HCT116 (cell line): ENCODE measurements around the gene TNP1. TPM values are rescaled to one million over a fixed set of nuclear protein-coding genes. Genes with fewer than 3 reads are reported as not detected.

Source experiments
- ATAC-seq: fragments of 200-7000 bp; cut with Tn5 transposase; 2 replicates; pipeline ENCODE4 v1.9.1; 2020; ENCODE audit warnings: mild to moderate bottlenecking, moderate library complexity
- BruUV-seq: library from RNA; stranded (reverse); fragments of 400-500 nt; replicated peaks from 2 replicates; lab custom pipeline; 2021; lab: Mats Ljungman, UMichigan
- CTCF ChIA-PET: fragments of 300-600 bp; sonication (Branson Sonifier 250); formaldehyde crosslinking; loops from one replicate; lab custom pipeline; 2021; ENCODE audit warnings: antibody characterized with exemption; lab: Charles Lee
- POLR2A ChIA-PET: fragments of 300-600, 350-600 bp; sonication (Branson Sonifier 250); formaldehyde crosslinking; loops from one replicate; lab custom pipeline; 2021; ENCODE audit warnings: antibody characterized with exemption; lab: Charles Lee
- RAD21 ChIA-PET, 2 experiments: fragments of 300-600 bp; sonication (Branson Sonifier 250); formaldehyde crosslinking; loops; one replicate each; lab custom pipeline; 2023; ENCODE audit warnings: low total read pairs in 2 of 2; ENCODE audit not compliant: uncharacterized antibody in 2 of 2, unreplicated experiment in 2 of 2, low non-redundant PET in 1 of 2; lab: Charles Lee
- DNase-seq: peaks from one replicate; pipeline ENCODE4 v3.0.0-alpha.2; 2010; ENCODE audit warnings: low read depth, low spot score
- H2AFZ ChIP-seq: fragments of 200-600 bp; shearing (Covaris generic), sonication (generic); 2 replicates; pipeline ENCODE4 v1.6.1; 2017; ENCODE audit warnings: low read depth, mixed run types, mixed read lengths, antibody characterized with exemption, low read length; ENCODE audit not compliant: poor library complexity, severe bottlenecking
- H3K27ac ChIP-seq: 2 replicates; pipeline ENCODE4 v1.5.1; 2012; ENCODE audit warnings: low read depth, low read length
- H3K27me3 ChIP-seq: fragments of 200-600 bp; sonication (generic); 2 replicates; pipeline ENCODE4 v1.6.1; 2016; ENCODE audit warnings: mixed run types, low read length, mixed read lengths; ENCODE audit not compliant: insufficient read depth
- H3K36me3 ChIP-seq, 2 experiments: fragments of 200-500 bp in 1 of 2; fragments of 200-600 bp in 1 of 2; sonication (Bioruptor generic) in 1 of 2; sonication (generic) in 1 of 2; 2 replicates each; pipeline versions ENCODE4 v1.5.1 to v1.6.1; 2014 to 2016; ENCODE audit warnings: low read length in 2 of 2, inconsistent platforms in 1 of 2, mixed read lengths in 1 of 2, mixed run types in 1 of 2; ENCODE audit not compliant: insufficient read depth in 2 of 2, control insufficient read depth in 1 of 2
- H3K4me1 ChIP-seq, 2 experiments: fragments of 200-600 bp in 1 of 2; sonication (generic) in 1 of 2; 2 replicates each; pipeline versions ENCODE4 v1.5.1 to v1.6.1; 2012 to 2017; ENCODE audit warnings: low read length in 2 of 2, inconsistent platforms in 1 of 2, mild to moderate bottlenecking in 1 of 2, mixed read lengths in 1 of 2, mixed run types in 1 of 2, moderate library complexity in 1 of 2; ENCODE audit not compliant: insufficient read depth in 2 of 2, control insufficient read depth in 1 of 2
- H3K4me2 ChIP-seq: fragments of 200-600 bp; sonication (generic); 2 replicates; pipeline ENCODE4 v1.6.1; 2017; ENCODE audit warnings: mixed run types, low read length, mixed read lengths
- H3K4me3 ChIP-seq, 2 experiments: fragments of 200-600 bp in 1 of 2; sonication (generic) in 1 of 2; replicated peaks in 1 of 2; 2 replicates each; pipeline ENCODE4 v1.5.1; 2011 to 2016; ENCODE audit warnings: low read length in 2 of 2, control low read depth in 1 of 2, low read depth in 1 of 2, mild to moderate bottlenecking in 1 of 2, mixed read lengths in 1 of 2, mixed run types in 1 of 2
- H3K79me2 ChIP-seq: fragments of 200-600 bp; sonication (generic); 2 replicates; pipeline ENCODE4 v1.6.1; 2017; ENCODE audit warnings: mild to moderate bottlenecking, mixed run types, low read length, moderate library complexity, mixed read lengths; ENCODE audit not compliant: insufficient read depth
- H3K9ac ChIP-seq: fragments of 200-600 bp; sonication (generic); 2 replicates; pipeline ENCODE4 v1.6.1; 2016; ENCODE audit warnings: low read length, mixed read lengths
- H3K9me2 ChIP-seq: fragments of 200-600 bp; sonication (generic), shearing (Covaris generic); 2 replicates; pipeline ENCODE4 v1.6.1; 2017; ENCODE audit warnings: mixed run types, mild to moderate bottlenecking, moderate library complexity; ENCODE audit not compliant: insufficient read depth
- H3K9me3 ChIP-seq, 2 experiments: fragments of 200-500 bp in 1 of 2; fragments of 200-600 bp in 1 of 2; sonication (Bioruptor generic) in 1 of 2; sonication (generic) in 1 of 2; 2 replicates each; pipeline ENCODE4 v1.6.1; 2014 to 2017; ENCODE audit warnings: low read length in 2 of 2, mixed read lengths in 2 of 2, inconsistent platforms in 1 of 2, low read depth in 1 of 2, mild to moderate bottlenecking in 1 of 2, mixed run types in 1 of 2, moderate library complexity in 1 of 2; ENCODE audit not compliant: control insufficient read depth in 1 of 2, insufficient read depth in 1 of 2
- H4K20me1 ChIP-seq: fragments of 200-600 bp; sonication (generic), shearing (Covaris generic); 2 replicates; pipeline ENCODE4 v1.6.1; 2017; ENCODE audit warnings: mixed run types, mild to moderate bottlenecking, moderate library complexity; ENCODE audit not compliant: insufficient read depth
- CBX3 ChIP-seq: IDR thresholded peaks from 2 replicates; pipeline ENCODE4 v1.6.1; 2012; ENCODE audit warnings: low read depth
- CEBPB ChIP-seq: IDR thresholded peaks from 2 replicates; pipeline ENCODE4 v1.6.1; 2012; ENCODE audit warnings: low read depth
- EGR1 ChIP-seq: IDR thresholded peaks from 2 replicates; pipeline ENCODE4 v1.6.1; 2012; ENCODE audit warnings: low read depth
- ELF1 ChIP-seq: IDR thresholded peaks from 2 replicates; pipeline ENCODE4 v1.6.1; 2012; ENCODE audit warnings: low read depth, borderline replicate concordance
- intact Hi-C: fragments of 100-400 bp; cut with micrococcal nuclease; formaldehyde crosslinking; loops from 2 replicates; pipeline ENCODE4 v1.10.0; 2022
- total RNA-seq: library from RNA; stranded (reverse); gene quantifications from one replicate; pipeline ENCODE4 v1.2.1, GENCODE V29; 2021; ENCODE audit not compliant: unreplicated experiment
- TF ChIP-seq, protein P1 (sequence below): IDR thresholded peaks from 2 replicates; pipeline ENCODE4 v1.6.1; 2011; ENCODE audit warnings: mild to moderate bottlenecking, low read length, moderate library complexity; ENCODE audit not compliant: insufficient replicate concordance; ENCODE audit errors: extremely low read depth
- TF ChIP-seq, protein P2 (sequence below), 3 experiments: fragments of 200-600 bp in 1 of 3; sonication (generic) in 1 of 3; IDR thresholded peaks in 2 of 3; conservative IDR thresholded peaks in 1 of 3; 2 replicates each; pipeline ENCODE4 v1.5.1; 2012 to 2017; ENCODE audit warnings: low read depth in 2 of 3, low read length in 2 of 3, antibody characterized with exemption in 1 of 3, borderline replicate concordance in 1 of 3, control low read depth in 1 of 3, mild to moderate bottlenecking in 1 of 3, mixed read lengths in 1 of 3, mixed run types in 1 of 3, moderate library complexity in 1 of 3; ENCODE audit not compliant: insufficient read depth in 1 of 3

The TNP1 gene
- total RNA-seq, 1 experiment from 2014 or later, result not detected

DNA sequence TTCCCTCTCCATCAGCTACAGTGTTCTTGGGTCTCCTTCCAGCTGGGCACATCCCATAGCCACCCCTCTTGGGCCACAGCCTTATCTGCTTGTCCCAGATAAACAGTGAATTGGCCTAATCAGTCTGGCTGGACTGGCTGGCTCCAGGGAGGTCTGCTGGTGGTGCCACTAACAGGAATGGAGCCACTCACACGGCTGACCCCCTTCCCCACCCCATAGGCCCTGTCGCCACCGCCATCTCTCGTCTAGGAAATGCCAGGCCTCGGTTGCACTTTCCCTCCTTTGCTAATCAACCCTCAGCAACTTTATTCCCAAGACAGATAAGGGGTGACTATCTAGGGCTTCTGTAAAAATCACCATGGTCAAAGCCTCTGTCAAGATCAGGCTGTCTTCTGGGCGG, 23.0 kb upstream of the TNP1 start:
- H3K79me2 ChIP-seq, result no peaks in the 10 kb centered on the region
- H3K27me3 ChIP-seq, result peaks cover 7% of the 10 kb centered on the region; the same call in 1 of the 2 replicates
- RAD21 ChIA-PET, result no interaction called here
- H3K36me3 ChIP-seq, result no peaks in the 10 kb centered on the region
- H3K27ac ChIP-seq, result no peak overlapping the region
- H3K9ac ChIP-seq, result no peak overlapping the region
- H4K20me1 ChIP-seq, result no peaks in the 10 kb centered on the region
- no peaks in the 10 kb centered on the region for H3K9me3 ChIP-seq
- H3K4me3 ChIP-seq, result no peak overlapping the region
- no peaks in the 10 kb centered on the region for H3K9me2 ChIP-seq
- POLR2A ChIA-PET, result no interaction called here
- DNase-seq (no peak), ATAC-seq (no peak)
- no peak for TF ChIP-seq ELF1
- TF ChIP-seq CBX3, result no peak
- TF ChIP-seq, protein P1, sequence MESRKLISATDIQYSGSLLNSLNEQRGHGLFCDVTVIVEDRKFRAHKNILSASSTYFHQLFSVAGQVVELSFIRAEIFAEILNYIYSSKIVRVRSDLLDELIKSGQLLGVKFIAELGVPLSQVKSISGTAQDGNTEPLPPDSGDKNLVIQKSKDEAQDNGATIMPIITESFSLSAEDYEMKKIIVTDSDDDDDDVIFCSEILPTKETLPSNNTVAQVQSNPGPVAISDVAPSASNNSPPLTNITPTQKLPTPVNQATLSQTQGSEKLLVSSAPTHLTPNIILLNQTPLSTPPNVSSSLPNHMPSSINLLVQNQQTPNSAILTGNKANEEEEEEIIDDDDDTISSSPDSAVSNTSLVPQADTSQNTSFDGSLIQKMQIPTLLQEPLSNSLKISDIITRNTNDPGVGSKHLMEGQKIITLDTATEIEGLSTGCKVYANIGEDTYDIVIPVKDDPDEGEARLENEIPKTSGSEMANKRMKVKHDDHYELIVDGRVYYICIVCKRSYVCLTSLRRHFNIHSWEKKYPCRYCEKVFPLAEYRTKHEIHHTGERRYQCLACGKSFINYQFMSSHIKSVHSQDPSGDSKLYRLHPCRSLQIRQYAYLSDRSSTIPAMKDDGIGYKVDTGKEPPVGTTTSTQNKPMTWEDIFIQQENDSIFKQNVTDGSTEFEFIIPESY, result no peak
- TF ChIP-seq EGR1, result no peak
- TF ChIP-seq, protein P2, sequence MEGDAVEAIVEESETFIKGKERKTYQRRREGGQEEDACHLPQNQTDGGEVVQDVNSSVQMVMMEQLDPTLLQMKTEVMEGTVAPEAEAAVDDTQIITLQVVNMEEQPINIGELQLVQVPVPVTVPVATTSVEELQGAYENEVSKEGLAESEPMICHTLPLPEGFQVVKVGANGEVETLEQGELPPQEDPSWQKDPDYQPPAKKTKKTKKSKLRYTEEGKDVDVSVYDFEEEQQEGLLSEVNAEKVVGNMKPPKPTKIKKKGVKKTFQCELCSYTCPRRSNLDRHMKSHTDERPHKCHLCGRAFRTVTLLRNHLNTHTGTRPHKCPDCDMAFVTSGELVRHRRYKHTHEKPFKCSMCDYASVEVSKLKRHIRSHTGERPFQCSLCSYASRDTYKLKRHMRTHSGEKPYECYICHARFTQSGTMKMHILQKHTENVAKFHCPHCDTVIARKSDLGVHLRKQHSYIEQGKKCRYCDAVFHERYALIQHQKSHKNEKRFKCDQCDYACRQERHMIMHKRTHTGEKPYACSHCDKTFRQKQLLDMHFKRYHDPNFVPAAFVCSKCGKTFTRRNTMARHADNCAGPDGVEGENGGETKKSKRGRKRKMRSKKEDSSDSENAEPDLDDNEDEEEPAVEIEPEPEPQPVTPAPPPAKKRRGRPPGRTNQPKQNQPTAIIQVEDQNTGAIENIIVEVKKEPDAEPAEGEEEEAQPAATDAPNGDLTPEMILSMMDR (IDR thresholded peaks at IDR 0.05 in 2 of 3, conservative IDR thresholded peaks at IDR 0.05 in 1 of 3; ENCODE audit: borderline replicate concordance in 1 of 3, insufficient read depth in 1 of 3, low read depth in 2 of 3, low read length in 2 of 3), result no peak
- TF ChIP-seq CEBPB, result no peak
- no peaks in the 10 kb centered on the region for H3K4me1 ChIP-seq
- intact Hi-C loops, result no loop called here
- CTCF ChIA-PET, result no interaction called here
- BruUV-seq, result no TSS peak
- no peak overlapping the region for H2AFZ ChIP-seq
- H3K4me2 ChIP-seq, result no peak overlapping the region
